NB4 (cell line): ENCODE measurements around the gene PKD2L1.

Experiments
- DNase-seq: peaks from one replicate; pipeline ENCODE4 v3.0.0; 2010; ENCODE audit warnings: low read depth
- H3K4me3 ChIP-seq: one replicate; pipeline ENCODE4 v1.5.1; 2011; ENCODE audit warnings: mild to moderate bottlenecking, low read depth, low read length, moderate library complexity
- MAX ChIP-seq: IDR thresholded peaks from 2 replicates; pipeline ENCODE4 v1.6.1; 2011; ENCODE audit warnings: low read depth, low read length
- MYC ChIP-seq: IDR thresholded peaks from 2 replicates; pipeline ENCODE4 v1.6.1; 2011; ENCODE audit warnings: low read depth, low read length
- POLR2A ChIP-seq: IDR thresholded peaks from 2 replicates; pipeline ENCODE4 v1.6.1; 2011; ENCODE audit warnings: mild to moderate bottlenecking; ENCODE audit not compliant: insufficient read length; ENCODE audit errors: extremely low read depth
- TF ChIP-seq, protein P1 (sequence below): IDR thresholded peaks from one replicate; pipeline ENCODE4 v1.5.1; 2012; ENCODE audit warnings: low read depth, low read length

PKD2L1 gene

DNA sequence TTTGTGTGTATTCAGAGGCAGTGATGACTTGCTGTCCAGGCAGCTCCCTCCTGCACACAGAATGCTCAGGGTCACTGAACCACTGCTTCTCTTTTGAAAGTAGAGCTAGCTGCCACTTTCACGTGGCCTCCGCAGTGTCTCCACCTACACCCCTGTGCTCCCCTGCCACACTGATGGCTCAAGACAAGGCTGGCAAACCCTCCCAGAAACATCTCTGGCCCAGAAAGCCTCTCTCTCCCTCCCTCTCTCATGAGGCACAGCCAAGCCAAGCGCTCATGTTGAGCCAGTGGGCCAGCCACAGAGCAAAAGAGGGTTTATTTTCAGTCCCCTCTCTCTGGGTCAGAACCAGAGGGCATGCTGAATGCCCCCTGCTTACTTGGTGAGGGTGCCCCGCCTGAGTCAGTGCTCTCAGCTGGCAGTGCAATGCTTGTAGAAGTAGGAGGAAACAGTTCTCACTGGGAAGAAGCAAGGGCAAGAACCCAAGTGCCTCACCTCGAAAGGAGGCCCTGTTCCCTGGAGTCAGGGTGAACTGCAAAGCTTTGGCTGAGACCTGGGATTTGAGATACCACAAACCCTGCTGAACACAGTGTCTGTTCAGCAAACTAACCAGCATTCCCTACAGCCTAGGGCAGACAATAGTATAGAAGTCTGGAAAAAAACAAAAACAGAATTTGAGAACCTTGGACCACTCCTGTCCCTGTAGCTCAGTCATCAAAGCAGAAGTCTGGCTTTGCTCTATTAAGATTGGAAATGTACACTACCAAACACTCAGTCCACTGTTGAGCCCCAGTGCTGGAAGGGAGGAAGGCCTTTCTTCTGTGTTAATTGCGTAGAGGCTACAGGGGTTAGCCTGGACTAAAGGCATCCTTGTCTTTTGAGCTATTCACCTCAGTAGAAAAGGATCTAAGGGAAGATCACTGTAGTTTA lies 32.8 kb upstream of the PKD2L1 start:
- H3K4me3 ChIP-seq: no peak overlapping the region
- TF ChIP-seq, protein P1, sequence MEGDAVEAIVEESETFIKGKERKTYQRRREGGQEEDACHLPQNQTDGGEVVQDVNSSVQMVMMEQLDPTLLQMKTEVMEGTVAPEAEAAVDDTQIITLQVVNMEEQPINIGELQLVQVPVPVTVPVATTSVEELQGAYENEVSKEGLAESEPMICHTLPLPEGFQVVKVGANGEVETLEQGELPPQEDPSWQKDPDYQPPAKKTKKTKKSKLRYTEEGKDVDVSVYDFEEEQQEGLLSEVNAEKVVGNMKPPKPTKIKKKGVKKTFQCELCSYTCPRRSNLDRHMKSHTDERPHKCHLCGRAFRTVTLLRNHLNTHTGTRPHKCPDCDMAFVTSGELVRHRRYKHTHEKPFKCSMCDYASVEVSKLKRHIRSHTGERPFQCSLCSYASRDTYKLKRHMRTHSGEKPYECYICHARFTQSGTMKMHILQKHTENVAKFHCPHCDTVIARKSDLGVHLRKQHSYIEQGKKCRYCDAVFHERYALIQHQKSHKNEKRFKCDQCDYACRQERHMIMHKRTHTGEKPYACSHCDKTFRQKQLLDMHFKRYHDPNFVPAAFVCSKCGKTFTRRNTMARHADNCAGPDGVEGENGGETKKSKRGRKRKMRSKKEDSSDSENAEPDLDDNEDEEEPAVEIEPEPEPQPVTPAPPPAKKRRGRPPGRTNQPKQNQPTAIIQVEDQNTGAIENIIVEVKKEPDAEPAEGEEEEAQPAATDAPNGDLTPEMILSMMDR: no peak
- no peak for TF ChIP-seq POLR2A
- TF ChIP-seq MYC: no peak
- no peak for TF ChIP-seq MAX
- DNase-seq: no peak

- DNase-seq: no peak
- no peak overlapping the region for H3K4me3 ChIP-seq
- TF ChIP-seq POLR2A (no peak), MYC (no peak), MAX (no peak)
- TF ChIP-seq, protein P1: no peak
Observed at GRCh38 chr10:100360234-100360633, 30.2 kb upstream of the PKD2L1 start.

- H3K4me3 ChIP-seq: no peak overlapping the region
- no peak for DNase-seq
- TF ChIP-seq, protein P1: no peak
- TF ChIP-seq MYC (no peak), MAX (no peak), POLR2A (no peak)
Observed at GRCh38 chr10:100359529-100360150, 29.6 kb upstream of the PKD2L1 start.

- no peak for TF ChIP-seq MYC
- TF ChIP-seq, protein P1: no peak
- TF ChIP-seq POLR2A: no peak
- no peak for TF ChIP-seq MAX
- H3K4me3 ChIP-seq: no peak overlapping the region
- DNase-seq: no peak
Observed at GRCh38 chr10:100359030-100359432, 29.0 kb upstream of the PKD2L1 start.

DNA sequence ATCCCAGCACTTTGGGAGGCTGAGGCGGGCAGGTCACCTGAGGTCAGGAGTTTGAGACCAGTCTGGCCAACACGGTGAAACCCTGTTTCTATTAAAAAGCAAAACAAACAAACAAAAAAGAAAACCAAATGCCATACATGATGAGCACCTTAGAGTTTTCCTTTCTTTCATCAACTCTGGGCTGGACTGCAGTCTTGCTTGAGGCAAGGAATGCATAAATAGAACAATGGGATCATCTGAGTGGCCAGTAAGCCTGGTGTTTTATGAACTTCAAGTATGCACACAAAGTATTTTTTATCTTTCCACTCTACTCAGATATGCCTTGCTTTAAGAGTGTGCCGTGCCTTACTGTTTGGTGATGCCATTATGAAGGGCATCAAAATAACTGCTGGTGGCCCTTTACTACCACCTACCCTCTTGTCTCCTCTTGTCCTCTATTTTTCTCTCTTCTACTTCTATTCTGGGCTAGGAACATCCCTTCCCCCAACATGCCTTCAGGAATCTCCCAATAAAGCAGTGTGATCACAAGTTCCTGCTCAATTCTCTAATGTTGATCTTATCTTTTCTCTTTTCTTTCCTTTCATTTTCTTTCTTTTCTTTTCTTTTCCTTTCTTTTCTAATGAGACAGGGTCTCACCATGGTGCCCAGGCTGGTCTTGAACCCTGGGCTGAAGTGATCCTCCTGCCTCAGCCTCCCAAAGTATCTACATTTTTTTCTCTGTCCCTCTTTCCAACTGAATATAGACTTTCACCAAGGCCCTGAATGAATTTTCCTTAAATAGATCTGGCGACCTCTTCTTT lies 27.2 kb upstream of the PKD2L1 start:
- TF ChIP-seq MAX (no peak), MYC (no peak), POLR2A (no peak)
- TF ChIP-seq, protein P1: no peak
- DNase-seq: no peak
- no peak overlapping the region for H3K4me3 ChIP-seq
